Osteoblast (primary cell): Measurements from ENCODE around the gene CLDN4. TPM values are rescaled to one million over a fixed set of nuclear protein-coding genes. Genes with fewer than 3 reads are reported as not detected.

Experiments used
- DNase-seq: peaks from one replicate; pipeline ENCODE4 v3.0.0; 2011; ENCODE audit warnings: low spot score, mixed read lengths; ENCODE audit not compliant: insufficient read length; ENCODE audit errors: missing footprints
- H2AFZ ChIP-seq: 2 replicates; pipeline ENCODE4 v1.6.0; 2011; ENCODE audit warnings: mild to moderate bottlenecking, low read length
- H3K27ac ChIP-seq: 2 replicates; pipeline ENCODE4 v1.5.1; 2011; ENCODE audit warnings: mild to moderate bottlenecking, low read depth, low read length, moderate library complexity
- H3K27me3 ChIP-seq: 2 replicates; pipeline ENCODE4 v1.6.0; 2012; ENCODE audit warnings: mild to moderate bottlenecking, control low read depth, inconsistent platforms, low read length, moderate library complexity; ENCODE audit not compliant: insufficient read depth
- H3K36me3 ChIP-seq: 2 replicates; pipeline ENCODE4 v1.5.1; 2011; ENCODE audit warnings: mild to moderate bottlenecking, low read length, control low read depth, moderate library complexity; ENCODE audit not compliant: insufficient read depth
- H3K4me1 ChIP-seq: 2 replicates; pipeline ENCODE4 v1.5.1; 2011; ENCODE audit warnings: mild to moderate bottlenecking, low read length, control low read depth, moderate library complexity; ENCODE audit not compliant: insufficient read depth
- H3K4me2 ChIP-seq: 2 replicates; pipeline ENCODE4 v1.6.0; 2011; ENCODE audit warnings: mild to moderate bottlenecking, low read length; ENCODE audit not compliant: insufficient read depth
- H3K4me3 ChIP-seq: fragments of 200-600 bp; sonication (generic); 3 replicates; pipeline ENCODE4 v1.5.1; 2012; ENCODE audit warnings: mild to moderate bottlenecking, low read length, inconsistent platforms; ENCODE audit not compliant: insufficient read depth
- H3K79me2 ChIP-seq: 2 replicates; pipeline ENCODE4 v1.6.0; 2012; ENCODE audit warnings: mild to moderate bottlenecking, low read length, control low read depth, inconsistent platforms; ENCODE audit not compliant: insufficient read depth
- H3K9me3 ChIP-seq: 2 replicates; pipeline ENCODE4 v1.5.1; 2011; ENCODE audit warnings: low read depth, low read length, control low read depth
- H4K20me1 ChIP-seq: 2 replicates; pipeline ENCODE4 v1.6.0; 2012; ENCODE audit warnings: mild to moderate bottlenecking, low read length, control low read depth; ENCODE audit not compliant: insufficient read depth
- CTCF ChIP-seq: IDR thresholded peaks from 2 replicates; pipeline ENCODE4 v1.5.1; 2011; ENCODE audit warnings: mild to moderate bottlenecking, low read depth, low read length, moderate library complexity; ENCODE audit errors: extremely low read depth
- total RNA-seq: library from RNA; depleted of rRNA; stranded (reverse); fragments of >200 nt; gene quantifications from 2 replicates; pipeline ENCODE4 v1.2.3, GENCODE V29; 2012

Gene CLDN4
- total RNA-seq, 1 donor = 0.36 TPM

GRCh38 chr7:73876973-73877372 is 46.2 kb downstream of the CLDN4 start:
- Histone ChIP-seq H3K4me3 (no peak overlapping the region), H3K79me2 (no peaks in the 10 kb centered on the region), H3K4me1 (peaks cover 22% of the 10 kb centered on the region), H3K27me3 (no peaks in the 10 kb centered on the region), H3K9me3 (no peaks in the 10 kb centered on the region), H3K36me3 (no peaks in the 10 kb centered on the region), H4K20me1 (no peaks in the 10 kb centered on the region), H3K27ac (no peak overlapping the region), H3K4me2 (no peak overlapping the region), H2AFZ (no peak overlapping the region)
- DNase-seq = no peak
- TF ChIP-seq CTCF = no peak

DNA sequence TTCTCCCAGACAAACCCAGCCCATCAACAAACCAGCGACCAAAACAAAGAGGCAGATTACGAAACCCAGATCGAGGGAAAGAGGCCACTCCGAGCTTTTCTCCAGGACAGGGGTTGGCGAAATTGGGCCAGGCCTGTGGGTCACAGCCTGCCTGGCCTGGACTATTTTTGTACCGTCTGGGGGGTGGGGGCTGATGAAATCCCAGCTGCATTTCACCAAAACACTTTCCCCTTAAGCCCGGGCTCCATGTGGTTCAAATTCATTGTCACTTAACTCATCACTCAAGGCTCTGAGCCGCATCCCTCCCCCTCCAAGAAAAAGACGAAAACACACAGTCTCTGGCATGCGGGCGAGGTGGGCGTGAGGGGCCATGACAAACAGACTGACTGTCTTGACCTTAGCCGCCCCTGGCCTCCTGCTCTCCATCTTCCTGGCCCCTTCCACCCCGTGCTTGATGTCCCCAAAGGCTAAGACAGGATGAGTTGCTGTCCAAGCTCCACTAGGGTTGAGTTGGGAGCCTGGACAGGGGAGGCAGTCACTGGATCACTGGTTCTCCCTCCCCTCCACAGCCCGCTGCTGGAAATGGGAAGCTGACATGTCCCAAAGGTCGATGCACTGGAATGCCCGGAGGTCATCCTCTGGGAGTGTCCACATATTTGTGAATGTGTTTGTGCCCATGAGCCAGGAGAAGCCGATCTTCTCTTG is 49.3 kb downstream of the CLDN4 start:
- H2AFZ ChIP-seq = peak overlapping the region; percentile 26

GRCh38 chr7:73880755-73881328 is 50.0 kb downstream of the CLDN4 start:
- TF ChIP-seq CTCF = no peak
- Histone ChIP-seq H3K4me3 (peak overlapping the region; percentile 17), H3K79me2 (no peaks in the 10 kb centered on the region), H3K4me2 (peak overlapping the region; percentile 50), H4K20me1 (no peaks in the 10 kb centered on the region), H3K27ac (no peak overlapping the region), H2AFZ (no peak overlapping the region), H3K4me1 (peaks cover 22% of the 10 kb centered on the region), H3K9me3 (no peaks in the 10 kb centered on the region), H3K27me3 (no peaks in the 10 kb centered on the region), H3K36me3 (no peaks in the 10 kb centered on the region)
- no peak for DNase-seq

More for the DNA sequence above, 49.3 kb downstream of the CLDN4 start:
- Histone ChIP-seq H3K79me2 (no peaks in the 10 kb centered on the region), H3K36me3 (no peaks in the 10 kb centered on the region), H3K9me3 (no peaks in the 10 kb centered on the region), H3K27ac (no peak overlapping the region), H3K4me3 (peak overlapping the region; percentile 17), H3K27me3 (no peaks in the 10 kb centered on the region), H3K4me1 (peaks cover 22% of the 10 kb centered on the region), H3K4me2 (peak overlapping the region; percentile 50), H4K20me1 (no peaks in the 10 kb centered on the region)
- DNase-seq = peak; percentile 90
- no peak for TF ChIP-seq CTCF

GRCh38 chr7:73881352-73882046 is 50.7 kb downstream of the CLDN4 start:
- H3K9me3 ChIP-seq = no peaks in the 10 kb centered on the region
- no peak overlapping the region for H3K27ac ChIP-seq
- no peak for TF ChIP-seq CTCF
- H3K4me3 ChIP-seq = no peak overlapping the region
- H3K4me1 ChIP-seq = peaks cover 28% of the 10 kb centered on the region
- no peak overlapping the region for H2AFZ ChIP-seq
- H3K27me3 ChIP-seq = no peaks in the 10 kb centered on the region
- no peaks in the 10 kb centered on the region for H4K20me1 ChIP-seq
- DNase-seq = peak; percentile 47
- H3K79me2 ChIP-seq = no peaks in the 10 kb centered on the region
- H3K36me3 ChIP-seq = no peaks in the 10 kb centered on the region
- peak overlapping the region; percentile 50 for H3K4me2 ChIP-seq
